Right ventricle myocardium superior (tissue), 1 donor: Measurements from ENCODE around the gene NCMAP. TPM values are rescaled to one million over a fixed set of nuclear protein-coding genes. Genes with fewer than 3 reads are reported as not detected.

Experiments
- ATAC-seq: fragments of 200-7000 bp; cut with Tn5 transposase; one replicate; pipeline ENCODE4 v1.9.1; 2020; ENCODE audit warnings: mild to moderate bottlenecking; ENCODE audit not compliant: poor library complexity
- DNase-seq: peaks from one replicate; pipeline ENCODE4 v3.0.0-alpha.2; 2020
- intact Hi-C: fragments of 100-400 bp; cut with DNase I; formaldehyde crosslinking; loops from one replicate; pipeline ENCODE4 v1.11.2; 2022
- total RNA-seq: library from RNA; stranded (reverse); fragmentation: NEBNext Ultra II Directional; extraction: Animal tissue kit (Norgen Biotek cat#: 25700); gene quantifications from one replicate; pipeline ENCODE4 v1.2.1, GENCODE V29; 2021
- donor health status: DM: no; HTN: yes; CAD: no; lungs with severe emphysema.

NCMAP gene
- total RNA-seq, 1 donor from 2014 or later: 0.27 TPM

GRCh38 chr1:24644100-24644384 lies 88.2 kb downstream of the NCMAP start:
- intact Hi-C loops: no loop called here
- ATAC-seq (no peak), DNase-seq (no peak)

GRCh38 chr1:24648919-24649318 lies 93.0 kb downstream of the NCMAP start:
- no peak for DNase-seq
- intact Hi-C loops: no loop called here
- no peak for ATAC-seq

GRCh38 chr1:24652382-24652781 lies 96.5 kb downstream of the NCMAP start:
- ATAC-seq (no peak), DNase-seq (no peak)
- intact Hi-C loops: loop anchor here (10.0 kb wide), 1 partner anchor 572 kb away; no protein-coding TSS in a partner anchor

GRCh38 chr1:24654010-24654409 lies 98.1 kb downstream of the NCMAP start:
- DNase-seq (no peak), ATAC-seq (no peak)
- intact Hi-C loops: loop anchor here (10.0 kb wide), 1 partner anchor 571 kb away; no protein-coding TSS in a partner anchor

GRCh38 chr1:24656046-24656445 lies 100.2 kb downstream of the NCMAP start:
- DNase-seq (no peak), ATAC-seq (no peak)
- intact Hi-C loops: loop anchor here (10.0 kb wide), 1 partner anchor 569 kb away; no protein-coding TSS in a partner anchor

- intact Hi-C loops: loop anchor here (10.0 kb wide), 1 partner anchor 567 kb away; no protein-coding TSS in a partner anchor
- DNase-seq (no peak), ATAC-seq (no peak)
Measured at GRCh38 chr1:24657781-24658180, 101.9 kb downstream of the NCMAP start.

Other genes starting within 250 kb of the NCMAP start
- gene GRHL3, start 236.7 kb upstream of the NCMAP start, total RNA-seq: not detected
- gene STPG1, start 142.3 kb upstream of the NCMAP start, total RNA-seq: 5.6 TPM
- gene NIPAL3, start 140.3 kb upstream of the NCMAP start, total RNA-seq: 31.8 TPM
- gene RCAN3, start 53.3 kb upstream of the NCMAP start, total RNA-seq: 6.5 TPM
- 50.4 TPM for gene SRRM1, start 87.2 kb downstream of the NCMAP start, total RNA-seq
- 334 TPM for gene CLIC4, start 189.4 kb downstream of the NCMAP start, total RNA-seq